HG02588 (cell line): ENCODE results near the gene ACACB.
"Not testable (repeated sequence)": the region's sequence is repeated elsewhere in the genome, so short reads cannot be mapped to it uniquely, and the experiment has no call there.

Experiments
- ATAC-seq: cut with Tn5 transposase; IDR thresholded peaks from one replicate; pipeline ENCODE4 v1.9.1; 2021; ENCODE audit warnings: mild to moderate bottlenecking, moderate library complexity; ENCODE audit not compliant: unreplicated experiment

Gene ACACB

DNA sequence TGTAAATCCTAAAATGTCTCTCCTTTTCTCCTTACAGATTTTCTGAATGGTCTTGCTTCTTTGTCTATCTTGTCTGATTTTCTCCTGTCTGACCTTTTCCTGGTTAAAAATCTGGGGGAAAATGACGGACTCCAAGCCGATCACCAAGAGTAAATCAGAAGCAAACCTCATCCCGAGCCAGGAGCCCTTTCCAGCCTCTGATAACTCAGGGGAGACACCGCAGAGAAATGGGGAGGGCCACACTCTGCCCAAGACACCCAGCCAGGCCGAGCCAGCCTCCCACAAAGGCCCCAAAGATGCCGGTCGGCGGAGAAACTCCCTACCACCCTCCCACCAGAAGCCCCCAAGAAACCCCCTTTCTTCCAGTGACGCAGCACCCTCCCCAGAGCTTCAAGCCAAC is 23.0 kb downstream of the ACACB start:
- ATAC-seq = no peak

DNA sequence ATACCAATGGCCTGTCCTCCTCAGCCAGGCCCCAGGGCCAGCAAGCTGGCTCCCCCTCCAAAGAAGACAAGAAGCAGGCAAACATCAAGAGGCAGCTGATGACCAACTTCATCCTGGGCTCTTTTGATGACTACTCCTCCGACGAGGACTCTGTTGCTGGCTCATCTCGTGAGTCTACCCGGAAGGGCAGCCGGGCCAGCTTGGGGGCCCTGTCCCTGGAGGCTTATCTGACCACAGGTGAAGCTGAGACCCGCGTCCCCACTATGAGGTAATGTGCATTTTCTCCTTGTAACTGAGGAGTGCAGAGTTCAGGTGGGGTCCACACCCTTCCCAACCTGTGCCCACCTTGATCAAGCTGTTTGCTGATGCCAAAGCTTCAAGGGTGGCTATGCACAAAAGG is 23.4 kb downstream of the ACACB start:
- no peak for ATAC-seq

DNA sequence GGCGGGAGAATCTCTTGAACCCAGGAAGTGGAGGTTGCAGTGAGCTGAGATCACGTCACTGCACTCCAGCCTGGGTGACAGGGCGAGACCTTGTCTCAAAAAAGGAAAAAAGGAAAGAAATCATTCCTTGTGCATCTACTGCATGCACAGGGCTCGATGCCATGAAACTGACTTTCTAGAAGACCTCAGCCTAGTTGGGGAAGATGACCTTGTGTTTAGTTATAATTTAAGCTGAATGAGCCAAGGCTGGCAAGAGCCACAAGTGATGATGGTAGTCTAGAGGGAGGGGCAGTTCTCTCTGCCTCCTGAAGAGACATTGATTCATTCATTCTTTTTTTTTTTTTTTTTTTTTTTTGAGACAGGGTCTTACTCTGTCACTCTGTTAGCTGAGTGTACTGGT is 24.2 kb downstream of the ACACB start:
- ATAC-seq = no peak

DNA sequence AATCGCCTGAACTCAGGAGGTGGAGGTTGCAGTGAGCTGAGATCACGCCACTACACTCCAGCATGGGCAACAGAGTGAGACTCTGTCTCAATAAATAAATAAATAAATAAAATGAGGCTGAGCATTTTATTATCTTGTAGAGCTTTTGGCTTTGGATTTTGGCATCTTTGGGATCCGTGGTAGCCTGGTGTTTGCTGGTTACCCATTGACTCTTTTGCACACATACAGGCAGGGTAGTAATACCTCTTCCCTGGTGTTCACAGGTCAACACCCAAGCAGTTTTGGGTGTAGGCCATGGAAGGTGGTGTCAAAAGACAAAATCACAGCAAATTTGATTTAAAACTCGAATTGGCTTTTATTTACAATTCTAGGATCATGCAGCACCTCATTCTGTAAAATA is 27.8 kb downstream of the ACACB start:
- no peak for ATAC-seq

DNA sequence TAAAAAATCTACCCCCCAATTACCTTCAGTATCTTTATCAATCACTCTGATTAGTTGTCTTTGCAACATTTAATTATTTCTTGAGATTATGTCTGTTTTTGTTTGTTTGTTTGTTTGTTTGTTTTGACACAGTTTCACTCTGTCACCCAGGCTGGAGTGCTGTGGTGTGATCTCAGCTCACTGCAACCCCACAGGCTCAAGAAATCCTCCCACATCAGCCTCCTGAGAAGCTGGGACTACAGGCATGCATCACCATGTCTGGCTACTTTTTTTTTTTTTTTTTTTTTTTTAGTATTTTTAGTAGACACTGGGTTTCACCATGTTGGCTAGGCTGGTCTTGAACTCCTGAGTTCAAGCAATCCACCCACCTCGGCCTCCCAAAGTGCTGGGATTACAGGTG is 30.7 kb downstream of the ACACB start:
- not testable (repeated sequence) for ATAC-seq

DNA sequence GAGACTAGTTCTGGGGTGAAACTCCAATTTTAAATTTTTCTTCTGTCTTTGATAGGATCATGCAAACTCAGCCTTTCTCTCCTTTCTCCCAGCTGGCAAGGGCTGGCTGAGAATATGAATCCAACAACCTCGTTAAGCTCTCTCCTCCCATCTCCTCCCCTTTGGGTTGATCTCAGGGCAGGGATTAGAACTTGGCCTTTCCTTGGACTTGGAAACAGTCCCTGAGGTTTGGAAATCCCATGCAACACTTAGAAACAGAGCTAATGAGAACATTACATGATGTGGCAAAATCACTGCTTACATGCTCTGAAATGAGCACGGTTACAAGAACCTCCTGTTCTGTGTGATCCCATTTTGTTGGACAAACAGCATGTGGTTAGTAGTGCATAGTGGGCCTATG is 31.6 kb downstream of the ACACB start:
- ATAC-seq = no peak

DNA sequence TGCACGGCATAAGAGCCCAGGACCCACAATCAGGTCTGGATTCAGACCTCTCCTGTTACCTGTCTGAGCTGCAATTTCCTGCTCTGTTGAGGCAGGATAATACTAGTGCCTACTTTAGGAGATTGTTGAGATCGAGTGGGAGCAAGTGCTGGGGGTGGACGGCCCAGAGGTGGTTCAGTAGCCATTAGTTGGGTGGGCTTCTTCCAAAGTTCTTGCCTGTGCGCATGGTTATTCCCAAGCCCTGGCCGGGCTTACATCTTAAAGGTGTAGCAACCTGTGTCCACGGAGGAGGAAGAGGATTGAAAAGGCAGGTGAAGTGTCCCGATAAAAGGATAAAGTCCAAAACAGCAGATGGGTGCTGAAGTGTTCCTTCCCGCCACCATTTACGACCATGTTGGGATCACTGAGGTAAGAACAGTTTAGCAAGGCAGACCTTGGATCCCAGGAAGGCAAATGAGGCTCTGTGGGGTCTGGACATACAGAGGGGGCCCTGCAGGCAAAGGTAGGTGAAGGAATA is 33.8 kb downstream of the ACACB start:
- ATAC-seq = no peak

DNA sequence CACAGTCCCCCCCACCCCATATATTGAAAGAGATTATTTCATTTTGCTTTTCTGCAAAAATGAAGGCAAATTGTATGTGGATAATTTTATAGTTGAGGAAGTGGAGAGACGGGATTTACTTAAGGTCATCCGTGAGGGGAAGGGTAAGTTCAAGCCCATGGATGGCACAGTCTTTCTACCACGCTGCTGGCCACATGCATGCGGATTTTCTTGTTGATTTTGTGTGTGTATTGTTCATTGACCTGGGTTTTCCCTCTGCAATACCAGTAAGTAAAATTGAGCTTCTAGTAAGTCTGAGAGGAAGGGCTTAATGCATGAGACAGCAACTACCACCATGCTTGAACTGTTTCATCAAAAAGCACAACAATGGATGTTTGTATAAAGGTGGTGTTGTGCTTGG is 35.1 kb downstream of the ACACB start:
- no peak for ATAC-seq

DNA sequence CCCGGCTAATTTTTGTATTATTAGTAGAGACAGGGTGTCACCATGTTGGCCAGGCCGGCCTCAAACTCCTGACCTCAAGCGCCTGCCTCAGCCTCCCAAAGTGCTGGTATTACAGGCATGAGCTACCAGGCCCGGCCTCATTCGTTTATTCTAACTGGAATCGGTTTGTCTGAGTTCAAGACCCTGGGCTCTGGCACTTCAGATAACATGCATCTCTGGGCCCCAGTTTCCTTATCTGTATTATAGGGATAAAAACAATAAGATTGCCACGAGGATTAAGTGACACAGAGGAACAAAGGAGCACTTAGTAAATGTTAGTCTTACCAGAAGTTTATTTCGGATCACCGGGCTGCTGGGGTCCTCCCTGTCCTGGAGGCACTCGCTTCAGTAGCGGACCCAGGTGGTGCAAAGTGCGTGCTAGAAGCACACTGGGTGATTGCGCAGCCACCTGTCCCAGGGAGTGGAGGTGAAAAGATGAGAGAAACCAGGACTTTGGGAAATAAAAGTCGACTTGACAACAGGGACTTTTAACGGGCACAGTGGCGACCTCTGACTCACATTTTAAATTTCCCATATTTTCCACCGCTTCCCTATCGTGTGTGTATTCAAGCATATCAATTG is 37.5 kb downstream of the ACACB start:
- ATAC-seq = no peak

DNA sequence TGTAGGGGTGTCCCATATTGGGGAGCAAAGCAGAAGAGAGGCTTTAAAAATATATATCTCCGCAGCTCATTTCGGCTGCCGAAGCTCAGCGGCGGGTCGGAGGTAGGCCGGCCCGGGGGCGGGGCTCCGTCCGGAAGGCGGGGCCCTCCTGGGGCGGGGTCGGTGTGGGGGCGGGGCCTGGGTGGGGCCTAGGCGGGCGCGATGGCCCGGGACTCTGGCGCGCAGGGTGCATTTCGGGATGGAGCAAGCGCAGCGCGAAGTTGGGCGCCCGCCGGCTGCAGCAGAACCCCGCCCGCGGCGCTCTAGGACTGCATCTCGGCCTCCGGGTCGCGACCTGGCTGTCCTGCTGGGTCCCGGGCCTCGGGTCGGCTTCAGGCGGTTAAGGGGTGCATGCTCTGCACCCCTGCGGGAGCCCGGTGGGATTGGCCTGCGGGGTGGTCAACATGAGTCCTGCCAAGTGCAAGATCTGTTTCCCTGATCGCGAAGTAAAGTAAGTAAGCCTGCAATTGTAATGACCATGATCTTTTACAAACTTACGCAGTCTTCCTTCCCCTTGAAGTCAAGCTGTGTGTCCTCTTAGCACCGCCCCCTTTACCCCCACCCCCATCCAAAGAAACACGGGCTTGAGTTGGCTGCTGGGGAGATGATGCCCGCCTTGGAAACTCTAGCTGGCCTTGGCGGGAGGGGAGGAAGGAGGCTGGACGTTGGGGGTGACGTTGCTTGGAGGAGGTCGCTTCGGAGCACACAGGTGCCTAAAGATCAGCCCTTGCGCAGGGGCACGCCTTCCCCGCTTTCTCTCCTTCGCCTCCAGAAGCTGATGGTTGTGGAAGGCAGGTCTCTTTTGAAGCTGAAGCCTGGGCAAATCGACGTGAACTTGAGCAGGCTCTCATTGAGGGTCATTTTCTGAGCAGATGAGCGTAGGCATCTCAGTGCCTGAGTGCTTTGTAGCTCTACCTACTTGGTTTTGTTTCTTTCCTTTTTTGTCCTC is 38.4 kb downstream of the ACACB start:
- peak; percentile 91 for ATAC-seq

DNA sequence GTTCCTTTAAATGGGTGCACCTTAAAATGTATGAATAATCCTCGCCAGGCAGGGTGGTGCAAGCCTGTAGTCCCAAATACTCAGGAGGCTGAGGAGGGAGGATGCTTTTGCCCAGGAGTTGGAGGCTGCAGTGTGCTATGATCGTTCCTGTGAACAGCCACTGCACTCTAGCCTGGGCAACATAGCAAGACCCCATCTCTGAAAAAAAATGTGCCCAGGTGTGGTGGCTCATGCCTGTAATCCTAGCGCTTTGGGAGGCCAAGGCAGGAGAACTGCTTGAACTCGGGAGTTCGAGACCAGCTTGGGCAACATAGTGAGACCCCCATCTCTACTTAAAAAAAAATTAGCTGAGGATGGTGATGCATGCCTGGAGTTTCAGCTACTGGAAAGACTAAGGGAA is 39.6 kb downstream of the ACACB start:
- ATAC-seq = no peak

DNA sequence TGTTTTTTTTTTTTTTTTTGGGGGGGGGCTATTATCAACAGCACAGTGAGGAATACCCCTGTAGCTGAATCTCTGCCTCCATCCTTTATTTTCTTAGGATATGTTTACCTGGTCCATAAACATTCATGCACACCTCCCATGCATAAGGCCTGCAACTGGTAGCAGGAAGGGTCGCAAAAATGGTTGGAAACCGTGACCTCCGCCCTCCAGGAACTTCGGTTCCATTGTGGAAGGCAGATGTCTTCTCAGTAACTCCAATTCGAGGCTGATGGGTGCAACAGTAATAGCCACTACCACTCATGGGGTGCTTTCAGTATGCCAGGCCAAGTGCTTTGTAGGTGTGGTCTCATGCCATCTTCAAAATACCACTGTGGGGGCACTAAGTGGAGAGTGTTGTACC is 40.2 kb downstream of the ACACB start:
- no peak for ATAC-seq

DNA sequence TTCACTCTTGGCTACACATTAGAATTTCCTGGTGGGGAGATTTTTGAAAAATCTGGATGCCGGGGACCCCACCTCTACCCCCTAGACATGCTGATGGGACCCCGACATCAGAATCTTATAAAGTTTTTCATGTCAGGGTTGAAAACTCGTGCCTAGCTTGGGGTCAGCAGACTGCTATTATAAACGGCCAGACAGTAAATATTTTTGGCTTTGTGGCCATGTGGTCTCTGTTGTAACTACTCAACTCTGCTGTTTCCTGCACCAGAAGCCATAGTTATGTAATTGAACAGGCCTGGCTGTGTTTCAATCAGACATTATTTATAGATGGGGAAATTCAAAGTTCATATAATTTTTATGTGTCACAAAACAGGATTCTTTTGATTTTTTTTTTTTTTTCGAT is 41.6 kb downstream of the ACACB start:
- no peak for ATAC-seq

DNA sequence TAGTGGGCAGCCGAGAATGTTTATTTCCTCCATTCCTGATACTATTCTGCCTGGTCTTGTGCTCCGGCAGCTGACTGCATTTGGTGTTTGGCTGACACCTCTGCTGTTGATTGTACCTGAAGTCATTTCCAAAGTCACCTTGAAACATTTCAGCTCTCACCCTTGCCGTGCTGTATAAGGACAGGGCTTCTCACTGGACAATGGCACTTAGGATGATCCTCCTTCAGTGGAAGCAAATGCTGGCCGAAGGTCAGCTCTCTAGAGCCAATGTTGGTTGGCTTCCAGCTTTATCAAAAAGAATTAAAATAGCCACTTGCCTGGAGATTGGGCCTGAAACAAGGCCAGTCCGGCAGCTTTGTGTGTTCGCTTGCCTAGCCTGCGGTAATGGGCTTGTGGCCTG is 44.0 kb downstream of the ACACB start:
- ATAC-seq = no peak

DNA sequence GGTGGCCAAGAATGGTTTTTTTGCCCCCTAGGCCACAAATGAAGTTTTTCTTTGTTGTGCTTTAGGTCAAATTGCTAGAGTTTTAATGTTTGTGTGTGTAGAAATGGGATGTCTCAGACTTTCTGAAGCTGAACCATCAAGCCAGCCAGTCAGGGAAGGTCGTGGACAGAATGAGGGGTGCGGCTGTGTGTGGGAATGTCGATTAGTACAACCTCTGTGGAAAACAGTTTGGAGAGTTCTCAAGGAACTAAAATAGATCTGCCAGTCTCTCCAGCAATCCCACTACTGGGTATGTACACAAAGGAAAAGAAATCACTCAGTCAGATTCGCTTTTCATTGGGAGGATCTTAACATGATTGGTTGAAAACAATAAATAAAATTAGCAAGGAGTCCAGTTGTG is 44.5 kb downstream of the ACACB start:
- no peak for ATAC-seq

DNA sequence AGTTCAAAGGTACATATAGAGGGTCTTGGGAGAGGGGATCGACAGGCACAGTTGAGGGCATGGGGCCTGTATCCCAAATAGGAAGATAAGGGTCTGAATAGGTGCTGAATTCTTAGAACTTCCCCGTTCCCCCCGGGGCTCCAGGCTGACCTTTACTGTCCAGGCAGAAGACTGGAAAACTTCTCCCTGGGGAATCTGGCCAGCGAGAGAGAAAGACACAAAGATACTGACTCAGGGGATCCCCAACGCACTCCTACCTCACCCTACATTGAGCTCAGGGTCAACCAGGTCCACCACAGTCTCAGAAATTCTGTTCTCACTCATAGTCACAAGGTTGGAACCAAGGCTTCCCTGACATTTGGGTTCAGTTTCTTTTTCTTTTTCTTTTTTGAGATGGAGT is 46.2 kb downstream of the ACACB start:
- no peak for ATAC-seq

DNA sequence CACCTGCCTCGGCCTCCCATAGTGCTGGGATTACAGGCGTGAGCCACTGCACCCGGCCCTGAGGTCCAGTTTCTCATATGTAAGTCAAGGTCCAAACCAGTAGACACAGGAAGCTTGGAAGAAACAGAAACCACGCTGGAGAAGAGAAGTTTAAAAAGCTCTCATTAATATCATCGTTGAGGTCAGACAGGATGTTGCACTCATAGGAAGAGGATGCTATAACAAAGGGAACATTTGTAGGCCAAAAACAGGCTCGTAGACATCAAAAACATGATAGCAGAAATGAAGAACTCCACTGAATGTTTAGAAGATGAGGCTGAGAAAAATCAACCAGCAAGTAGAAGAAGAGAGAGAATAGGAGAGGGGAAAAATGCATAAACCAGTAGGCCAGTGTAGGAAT is 46.8 kb downstream of the ACACB start:
- ATAC-seq = no peak

DNA sequence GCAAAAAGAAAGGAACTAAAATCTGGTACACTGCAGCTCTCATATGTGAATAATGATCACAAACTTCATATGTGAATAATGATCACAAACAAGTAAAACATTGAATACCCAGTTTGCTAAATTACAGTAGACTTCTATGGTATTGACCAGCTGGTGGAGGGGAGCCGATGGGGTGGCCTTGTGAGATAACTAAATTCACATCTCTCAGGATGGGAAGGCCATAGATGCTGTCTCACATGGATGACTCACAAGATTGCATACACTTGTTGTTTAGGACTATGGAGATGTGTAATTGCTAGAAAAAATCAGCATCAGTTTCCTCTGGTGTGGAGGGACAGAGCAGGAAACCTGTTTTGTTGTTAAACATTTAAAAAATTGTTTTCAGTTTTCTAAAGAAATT is 49.2 kb downstream of the ACACB start:
- ATAC-seq = no peak

DNA sequence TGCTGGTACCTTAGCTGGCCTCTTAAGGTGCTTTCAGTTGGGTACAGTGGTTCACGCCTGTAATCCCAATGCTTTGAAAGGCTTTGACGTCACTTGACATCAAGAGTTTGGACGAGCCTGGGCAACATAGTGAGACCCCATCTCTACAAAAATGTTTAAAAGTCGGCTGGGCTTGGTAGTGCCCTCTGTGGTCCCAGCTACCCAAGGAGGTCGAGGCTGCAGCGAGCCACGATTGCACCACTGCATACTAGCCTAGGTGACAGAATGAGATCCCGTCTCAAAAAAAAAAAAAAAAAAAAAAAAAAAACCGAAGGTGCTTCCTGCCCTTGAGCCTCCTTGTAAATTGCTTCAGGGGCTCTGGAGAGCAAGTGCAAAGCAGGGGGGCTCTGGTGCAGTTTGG is 50.0 kb downstream of the ACACB start:
- no peak for ATAC-seq

DNA sequence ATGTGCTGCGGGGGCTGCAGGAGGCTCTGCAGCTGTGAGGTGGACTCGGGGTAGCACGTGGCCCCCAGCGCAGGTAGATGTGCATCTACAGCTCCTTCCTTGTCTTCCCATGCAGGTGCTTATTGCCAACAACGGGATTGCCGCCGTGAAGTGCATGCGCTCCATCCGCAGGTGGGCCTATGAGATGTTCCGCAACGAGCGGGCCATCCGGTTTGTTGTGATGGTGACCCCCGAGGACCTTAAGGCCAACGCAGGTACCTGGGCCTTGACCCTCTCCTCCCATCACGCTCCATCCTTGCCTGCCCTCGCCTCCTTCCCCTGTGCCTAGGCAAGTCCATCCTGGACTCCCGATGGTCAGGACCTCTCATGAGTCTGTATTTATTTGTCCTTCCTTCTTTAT is 51.4 kb downstream of the ACACB start:
- no peak for ATAC-seq

DNA sequence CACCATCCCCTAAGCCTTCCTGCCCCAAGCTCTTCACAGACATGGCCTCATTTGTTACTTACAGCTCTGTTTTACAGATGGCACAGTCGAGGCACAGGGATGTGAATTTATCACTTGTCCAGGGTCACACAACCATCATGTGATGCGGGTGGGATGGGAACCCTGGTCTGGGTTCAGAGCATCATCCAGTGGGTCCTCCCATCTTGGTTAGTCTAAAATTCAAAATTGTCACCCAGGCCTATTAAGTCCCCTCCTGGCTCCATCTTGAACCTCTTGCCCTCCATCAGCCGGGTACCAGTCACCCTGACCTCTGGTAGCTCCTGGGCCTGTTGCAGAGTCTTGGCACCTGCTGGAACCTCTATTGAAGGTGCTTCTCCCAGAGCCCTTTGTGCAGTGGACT is 52.9 kb downstream of the ACACB start:
- no peak for ATAC-seq

DNA sequence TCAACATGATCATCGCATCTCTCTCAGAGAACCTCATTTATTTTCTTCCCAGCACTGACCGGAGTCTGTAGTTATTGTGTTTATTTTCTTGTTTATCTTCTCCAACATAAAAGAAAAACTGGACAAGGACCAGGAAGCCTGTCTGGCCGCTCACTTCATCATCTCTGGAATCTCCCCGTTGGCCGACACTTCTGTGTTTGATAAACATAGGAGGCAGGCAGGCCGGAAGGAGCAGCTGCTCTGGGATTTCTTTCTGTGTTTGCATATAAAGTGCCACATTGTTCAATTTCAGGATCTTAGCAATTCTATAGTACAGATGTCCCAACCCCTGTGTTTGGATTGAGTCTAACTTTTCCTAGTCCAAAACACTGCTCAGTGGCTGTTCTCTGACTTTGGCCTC is 53.3 kb downstream of the ACACB start:
- ATAC-seq = no peak
